SH-SY5Y (cell line): ENCODE data around the gene EGFLAM.

Source experiments
- GATA2 ChIP-seq: IDR thresholded peaks from 2 replicates; pipeline ENCODE4 v1.6.1; 2011; ENCODE audit warnings: mild to moderate bottlenecking, low read depth, low read length
- GATA3 ChIP-seq: IDR thresholded peaks from 2 replicates; pipeline ENCODE4 v1.6.1; 2011; ENCODE audit warnings: low read depth, mild to moderate bottlenecking, low read length, moderate library complexity

- TF ChIP-seq GATA3: no peak
- TF ChIP-seq GATA2: no peak
Observed at GRCh38 chr5:38468202-38468673, 209.9 kb downstream of the EGFLAM start.
